ENCODE data around the gene SLC2A6. TPM values are rescaled to one million over a fixed set of nuclear protein-coding genes. Genes with fewer than 3 reads are reported as not detected.
A peak's percentile ranks its signal among the peaks of the same experiment; 100 is the strongest.

Gene SLC2A6
- polyA plus RNA-seq, 1 of the 3 experiments (the other 2 are of a cell fraction), result 5.2 TPM

GRCh38 chr9:133525677-133526076, 46.8 kb upstream of the SLC2A6 start:
- H4K20me1 ChIP-seq (ENCODE audit: insufficient read depth), result no peaks in the 10 kb centered on the region
- no peak overlapping the region for H3K4me3 ChIP-seq (ENCODE audit: low read depth in 2 of 2, low read length in 1 of 2)
- peaks cover 9 to 81% of the 10 kb centered on the region in 2 experiments; a peak in 3 of 4 replicates for H3K4me1 ChIP-seq (ENCODE audit: control insufficient read depth in 1 of 2, insufficient read depth in 2 of 2, low read depth in 1 of 2, low read length in 1 of 2)
- TF ChIP-seq YY1 (IDR thresholded peaks at IDR 0.05; ENCODE audit: low read depth) (no peak), CHD2 (IDR thresholded peaks at IDR 0.05; ENCODE audit: low read length, partially characterized antibody) (no peak), USF2 (IDR thresholded peaks at IDR 0.05; ENCODE audit: borderline replicate concordance, low read depth, low read length) (no peak), MEF2A (IDR thresholded peaks at IDR 0.05; ENCODE audit: borderline replicate concordance, low read depth) (no peak), TAF1 (IDR thresholded peaks at IDR 0.05; ENCODE audit: borderline replicate concordance, low read depth, low read length) (no peak), TCF12 (IDR thresholded peaks at IDR 0.05) (no peak), RAD21 (IDR thresholded peaks at IDR 0.05; ENCODE audit: low read length) (no peak), CTCF (IDR thresholded peaks at IDR 0.05) (no peak), NFIC (IDR thresholded peaks at IDR 0.05; ENCODE audit: borderline replicate concordance) (no peak), RFX5 (IDR thresholded peaks at IDR 0.05; ENCODE audit: low read length) (no peak), ELF1 (IDR thresholded peaks at IDR 0.05) (no peak), RXRA (IDR thresholded peaks at IDR 0.05; ENCODE audit: borderline replicate concordance, low read depth) (no peak), IRF3 (IDR thresholded peaks at IDR 0.05; ENCODE audit: low read depth, low read length) (no peak), GATA2 (CRISPR knock-in tag; IDR thresholded peaks at IDR 0.05) (no peak), MAX (IDR thresholded peaks at IDR 0.05; ENCODE audit: low read depth) (no peak), GABPA (IDR thresholded peaks at IDR 0.05; ENCODE audit: low read depth) (no peak), MXI1 (IDR thresholded peaks at IDR 0.05; ENCODE audit: low read depth, low read length) (no peak)
- peak overlapping the region in 1 of 2 experiments; percentile 34; a peak in 1 of 4 replicates for H3K27ac ChIP-seq (ENCODE audit: low read depth in 2 of 2, low read length in 1 of 2)
- H2AFZ ChIP-seq (ENCODE audit: low read depth), result no peak overlapping the region
- no peak overlapping the region for H3K4me2 ChIP-seq
- no peak for DNase-seq
- no peaks in the 10 kb centered on the region for H3K36me3 ChIP-seq (replicated peaks in 1 of 2; ENCODE audit: control insufficient read depth in 1 of 2, insufficient read depth in 2 of 2, low read length in 1 of 2)
- ChIA-PET POLR2A (no interaction called here), CTCF (interaction anchor here (1.2 to 1.7 kb wide), 2 partner anchors 8 to 39 kb away, joined by 3 to 5 read pairs; no protein-coding TSS in a partner anchor)
- H3K27me3 ChIP-seq (ENCODE audit: insufficient read depth), result no peaks in the 10 kb centered on the region
- H3F3A ChIP-seq (replicated peaks; ENCODE audit: insufficient read depth), result no peaks in the 10 kb centered on the region
- no peak overlapping the region for H3K9ac ChIP-seq
- H3K79me2 ChIP-seq (ENCODE audit: insufficient read depth), result no peaks in the 10 kb centered on the region
- WGBS (ENCODE audit: low lambda C conversion rate), result 82% methylated on average over 8 of the region's 8 CpGs
- no peaks in the 10 kb centered on the region for H3K9me2 ChIP-seq
- H3K9me3 ChIP-seq, result no peaks in the 10 kb centered on the region

Data from SK-N-SH (cell line).